Measurements from ENCODE around the gene WRAP53. TPM values are rescaled to one million over a fixed set of nuclear protein-coding genes. Genes with fewer than 3 reads are reported as not detected.
A peak's percentile ranks its signal among the peaks of the same experiment; 100 is the strongest.

The WRAP53 gene
- total RNA-seq, 1 donor from 2014 or later: 21.3 TPM

DNA sequence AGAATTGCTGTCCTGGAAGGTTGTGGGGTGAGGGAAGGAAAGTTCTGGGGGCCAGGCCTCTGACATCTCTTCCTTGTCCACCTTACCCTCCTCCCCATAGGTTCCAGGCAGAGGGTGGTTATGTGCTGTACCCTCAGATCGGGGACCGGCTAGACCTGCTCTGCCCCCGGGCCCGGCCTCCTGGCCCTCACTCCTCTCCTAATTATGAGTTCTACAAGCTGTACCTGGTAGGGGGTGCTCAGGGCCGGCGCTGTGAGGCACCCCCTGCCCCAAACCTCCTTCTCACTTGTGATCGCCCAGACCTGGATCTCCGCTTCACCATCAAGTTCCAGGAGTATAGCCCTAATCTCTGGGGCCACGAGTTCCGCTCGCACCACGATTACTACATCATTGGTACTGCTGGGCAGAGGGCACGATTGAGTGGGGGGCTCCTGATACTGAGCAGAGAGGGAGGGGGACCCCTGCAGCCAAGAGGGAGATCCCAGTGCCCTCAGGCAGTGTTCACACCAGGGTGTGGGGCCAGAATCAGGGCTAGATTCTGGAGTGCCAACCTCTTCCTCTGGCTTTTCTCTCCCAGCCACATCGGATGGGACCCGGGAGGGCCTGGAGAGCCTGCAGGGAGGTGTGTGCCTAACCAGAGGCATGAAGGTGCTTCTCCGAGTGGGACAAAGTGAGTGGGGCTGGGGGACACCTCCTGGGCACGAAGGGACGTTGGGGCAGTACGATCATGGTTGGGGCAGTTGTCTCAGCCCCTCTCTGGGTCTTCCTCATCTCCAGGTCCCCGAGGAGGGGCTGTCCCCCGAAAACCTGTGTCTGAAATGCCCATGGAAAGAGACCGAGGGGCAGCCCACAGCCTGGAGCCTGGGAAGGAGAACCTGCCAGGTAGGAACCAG is 19.8 kb downstream of the WRAP53 start:
- TF ChIP-seq, protein P1, sequence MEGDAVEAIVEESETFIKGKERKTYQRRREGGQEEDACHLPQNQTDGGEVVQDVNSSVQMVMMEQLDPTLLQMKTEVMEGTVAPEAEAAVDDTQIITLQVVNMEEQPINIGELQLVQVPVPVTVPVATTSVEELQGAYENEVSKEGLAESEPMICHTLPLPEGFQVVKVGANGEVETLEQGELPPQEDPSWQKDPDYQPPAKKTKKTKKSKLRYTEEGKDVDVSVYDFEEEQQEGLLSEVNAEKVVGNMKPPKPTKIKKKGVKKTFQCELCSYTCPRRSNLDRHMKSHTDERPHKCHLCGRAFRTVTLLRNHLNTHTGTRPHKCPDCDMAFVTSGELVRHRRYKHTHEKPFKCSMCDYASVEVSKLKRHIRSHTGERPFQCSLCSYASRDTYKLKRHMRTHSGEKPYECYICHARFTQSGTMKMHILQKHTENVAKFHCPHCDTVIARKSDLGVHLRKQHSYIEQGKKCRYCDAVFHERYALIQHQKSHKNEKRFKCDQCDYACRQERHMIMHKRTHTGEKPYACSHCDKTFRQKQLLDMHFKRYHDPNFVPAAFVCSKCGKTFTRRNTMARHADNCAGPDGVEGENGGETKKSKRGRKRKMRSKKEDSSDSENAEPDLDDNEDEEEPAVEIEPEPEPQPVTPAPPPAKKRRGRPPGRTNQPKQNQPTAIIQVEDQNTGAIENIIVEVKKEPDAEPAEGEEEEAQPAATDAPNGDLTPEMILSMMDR (IDR thresholded peaks at IDR 0.05; ENCODE audit: unreplicated experiment): no peak
- Mint-ChIP-seq H3K27ac (ENCODE audit: unreplicated experiment) (no peak overlapping the region), H3K4me1 (ENCODE audit: unreplicated experiment) (peaks cover 63% of the 10 kb centered on the region), H3K4me3 (ENCODE audit: unreplicated experiment) (no peak overlapping the region), H3K27me3 (ENCODE audit: unreplicated experiment) (peaks cover 22% of the 10 kb centered on the region), H3K36me3 (ENCODE audit: low read depth, unreplicated experiment) (peaks cover 11% of the 10 kb centered on the region), H3K9me3 (ENCODE audit: unreplicated experiment) (no peaks in the 10 kb centered on the region)
- DNase-seq (ENCODE audit: low spot score): no peak

GRCh38 chr17:7709031-7709430 is 20.8 kb downstream of the WRAP53 start:
- no peak overlapping the region for H3K27ac Mint-ChIP-seq (ENCODE audit: unreplicated experiment)

GRCh38 chr17:7710301-7710700 is 22.0 kb downstream of the WRAP53 start:
- peaks cover 11% of the 10 kb centered on the region for H3K36me3 Mint-ChIP-seq (ENCODE audit: low read depth, unreplicated experiment)
- peaks cover 54% of the 10 kb centered on the region for H3K4me1 Mint-ChIP-seq (ENCODE audit: unreplicated experiment)
- H3K4me3 Mint-ChIP-seq (ENCODE audit: unreplicated experiment): peak overlapping the region; percentile 78
- TF ChIP-seq, protein P1 (IDR thresholded peaks at IDR 0.05; ENCODE audit: unreplicated experiment): no peak
- H3K27ac Mint-ChIP-seq (ENCODE audit: unreplicated experiment): peak overlapping the region; percentile 96
- H3K9me3 Mint-ChIP-seq (ENCODE audit: unreplicated experiment): no peaks in the 10 kb centered on the region
- no peak for DNase-seq (ENCODE audit: low spot score)
- H3K27me3 Mint-ChIP-seq (ENCODE audit: unreplicated experiment): peaks cover 14% of the 10 kb centered on the region

More at GRCh38 chr17:7709031-7709430, 20.8 kb downstream of the WRAP53 start:
- Mint-ChIP-seq H3K4me3 (ENCODE audit: unreplicated experiment) (no peak overlapping the region), H3K36me3 (ENCODE audit: low read depth, unreplicated experiment) (peaks cover 11% of the 10 kb centered on the region), H3K27me3 (ENCODE audit: unreplicated experiment) (peaks cover 15% of the 10 kb centered on the region), H3K4me1 (ENCODE audit: unreplicated experiment) (peaks cover 61% of the 10 kb centered on the region), H3K9me3 (ENCODE audit: unreplicated experiment) (no peaks in the 10 kb centered on the region)
- DNase-seq (ENCODE audit: low spot score): no peak
- TF ChIP-seq, protein P1 (IDR thresholded peaks at IDR 0.05; ENCODE audit: unreplicated experiment): no peak

- peaks cover 48% of the 10 kb centered on the region for H3K4me1 Mint-ChIP-seq (ENCODE audit: unreplicated experiment)
- peak overlapping the region; percentile 78 for H3K4me3 Mint-ChIP-seq (ENCODE audit: unreplicated experiment)
- H3K27me3 Mint-ChIP-seq (ENCODE audit: unreplicated experiment): peaks cover 14% of the 10 kb centered on the region
- DNase-seq (ENCODE audit: low spot score): no peak
- TF ChIP-seq, protein P1 (IDR thresholded peaks at IDR 0.05; ENCODE audit: unreplicated experiment): no peak
- H3K36me3 Mint-ChIP-seq (ENCODE audit: low read depth, unreplicated experiment): peaks cover 11% of the 10 kb centered on the region
- H3K9me3 Mint-ChIP-seq (ENCODE audit: unreplicated experiment): no peaks in the 10 kb centered on the region
- H3K27ac Mint-ChIP-seq (ENCODE audit: unreplicated experiment): peak overlapping the region; percentile 96
Observed at GRCh38 chr17:7711051-7711755, 22.9 kb downstream of the WRAP53 start.

Data from endothelial cell (in vitro differentiated cells).